NOMO-1 treated with DMSO at 0.1 percent for 48 hours (cell line): Measurements from ENCODE around the gene SAMD10.
A peak's percentile ranks its signal among the peaks of the same experiment; 100 is the strongest.
"Not testable (repeated sequence)": the region's sequence is repeated elsewhere in the genome, so short reads cannot be mapped to it uniquely, and the experiment has no call there.

Source experiments
- DNase-seq: peaks from one replicate; lab custom pipeline; 2025; ENCODE audit not compliant: unreplicated experiment; lab: John Stamatoyannopoulos, UW

SAMD10 gene

DNA sequence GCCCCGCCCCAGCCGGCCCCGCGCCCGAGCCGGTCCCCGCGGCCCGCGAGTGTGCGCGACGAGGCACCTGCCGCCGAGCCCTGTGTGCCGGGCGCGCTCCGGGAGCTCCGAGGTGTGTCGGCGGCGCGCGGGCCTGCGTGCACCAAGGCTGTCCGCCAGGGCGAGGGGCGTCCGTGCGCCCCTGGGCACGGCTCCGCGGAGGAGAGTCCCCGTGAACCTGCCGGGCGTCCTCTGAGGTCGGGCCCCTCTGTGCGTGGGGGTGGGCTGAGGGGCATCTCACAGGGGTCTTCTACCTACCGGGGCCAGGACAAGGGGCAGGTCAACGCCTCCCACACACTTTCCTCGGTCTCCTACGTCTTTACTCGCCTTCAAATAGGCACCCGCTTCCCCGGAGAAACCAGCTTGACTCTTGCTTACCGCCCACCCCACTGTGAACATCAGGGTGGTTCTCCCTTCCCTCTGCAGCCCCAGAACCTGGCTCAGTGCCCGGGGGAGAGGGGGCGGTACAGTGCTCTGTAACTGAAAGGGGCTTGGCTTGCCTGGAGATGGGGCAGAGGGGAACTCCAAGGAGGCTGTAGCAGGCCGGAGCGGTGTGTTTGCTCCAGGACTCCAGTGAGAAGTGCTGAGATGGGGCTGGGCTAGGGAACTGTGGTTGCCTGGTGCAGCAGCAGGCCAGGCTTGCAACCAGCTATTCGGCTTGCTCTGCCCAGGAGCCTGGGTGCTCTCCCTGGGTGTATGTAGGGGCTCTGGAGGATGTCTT is at the start of gene SAMD10:
Gene SAMD10, minus strand, starts transcription at position 86 of the 760 bp plus-strand sequence. CDS start 175 bp downstream, outside the sequence.
- peak; percentile 43 for DNase-seq

DNA sequence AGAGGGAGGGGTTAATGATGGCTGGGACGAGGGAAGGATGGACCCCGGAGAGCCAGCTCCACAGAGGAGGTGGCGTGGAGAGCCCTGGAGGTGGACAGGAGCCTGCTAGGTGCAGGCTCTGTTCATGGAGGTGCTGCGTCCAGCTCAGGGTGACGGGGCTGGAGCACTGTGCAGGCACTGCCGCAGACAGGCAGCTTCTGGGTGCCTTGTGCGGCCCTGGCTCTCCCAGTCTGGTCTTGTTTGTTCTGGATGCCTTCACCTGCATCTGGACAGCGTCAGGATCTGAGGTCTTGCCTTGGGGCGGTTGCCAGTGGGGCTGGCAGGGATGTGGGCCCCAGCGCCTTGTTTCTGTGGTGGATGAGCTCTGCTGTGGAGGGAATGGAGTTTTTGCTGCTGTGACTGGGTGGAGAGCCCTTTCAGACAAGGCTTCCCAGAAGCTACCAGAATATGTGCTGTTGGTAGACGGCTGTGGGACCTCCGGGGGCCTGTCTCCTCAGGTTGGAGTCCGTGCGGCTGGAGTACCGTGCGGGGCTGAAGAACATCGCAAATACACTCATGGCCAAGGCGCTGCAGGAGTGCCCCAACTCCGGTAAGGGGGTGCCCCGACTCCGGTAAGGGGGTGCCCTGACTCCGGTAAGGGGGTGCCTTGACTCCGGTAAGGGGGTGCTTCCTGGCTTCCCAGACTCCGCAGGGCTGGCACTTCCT is 48.7 kb upstream of the SAMD10 start:
- DNase-seq: no peak

DNA sequence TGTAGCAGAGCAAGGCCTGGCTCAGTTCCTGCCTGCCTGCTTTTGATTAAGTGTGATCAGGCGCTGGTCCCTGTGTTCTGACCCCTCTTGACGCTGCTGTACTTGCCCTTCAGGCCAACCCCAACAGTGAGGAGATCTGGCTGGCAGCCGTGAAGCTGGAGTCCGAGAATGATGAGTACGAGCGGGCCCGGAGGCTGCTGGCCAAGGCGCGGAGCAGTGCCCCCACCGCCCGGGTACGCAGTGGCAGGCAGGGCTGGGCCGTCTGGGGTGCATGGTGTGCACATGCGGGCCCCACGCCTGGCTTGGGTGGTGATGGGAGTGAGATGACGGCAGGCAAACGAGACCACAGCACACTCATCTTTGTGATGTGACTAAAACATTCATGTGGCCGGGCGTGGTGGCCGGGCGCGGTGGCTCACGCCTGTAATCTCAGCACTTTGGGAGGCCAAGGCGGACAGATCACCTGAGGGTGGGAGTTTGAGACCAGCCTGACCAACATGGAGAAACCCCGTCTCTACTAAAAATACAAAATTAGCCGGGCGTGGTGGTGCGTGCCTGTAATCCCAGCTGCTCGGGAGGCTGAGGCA is 46.5 kb upstream of the SAMD10 start:
- DNase-seq: no peak

DNA sequence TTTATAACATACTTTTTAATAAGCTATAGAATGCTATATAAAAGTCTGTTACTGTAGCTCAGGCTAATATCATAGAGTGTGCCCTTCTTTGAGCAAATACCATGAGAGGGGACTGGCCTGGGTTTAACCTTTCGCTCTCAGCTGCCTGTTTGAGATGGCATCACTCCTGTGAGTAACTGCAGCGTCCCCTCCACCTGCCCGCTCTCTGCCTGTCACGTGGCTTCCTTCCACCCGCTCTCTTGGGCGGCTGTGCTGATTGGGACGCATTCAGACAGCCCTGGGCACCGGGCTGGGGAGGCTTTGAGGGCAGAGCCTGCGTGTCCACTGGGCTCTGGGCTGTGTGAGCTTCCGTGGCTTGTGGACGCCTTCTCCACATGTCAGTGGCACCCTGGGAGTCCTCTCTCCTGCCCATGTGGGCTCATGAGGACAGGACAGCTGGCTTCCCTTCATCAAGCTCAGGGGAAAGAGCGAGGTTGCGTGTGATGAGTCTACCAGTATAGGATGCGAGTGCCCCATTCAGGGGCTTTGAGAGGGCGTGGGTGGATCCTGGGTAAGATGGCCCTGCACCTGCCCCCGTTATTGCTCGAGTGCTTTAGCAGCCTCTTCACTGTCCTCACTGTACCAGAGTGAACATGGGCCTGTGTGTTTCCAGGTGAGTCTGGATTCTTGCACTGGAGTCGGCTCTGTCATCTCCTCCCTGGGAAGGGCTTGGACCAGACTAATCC is 45.8 kb upstream of the SAMD10 start:
- DNase-seq: no peak

DNA sequence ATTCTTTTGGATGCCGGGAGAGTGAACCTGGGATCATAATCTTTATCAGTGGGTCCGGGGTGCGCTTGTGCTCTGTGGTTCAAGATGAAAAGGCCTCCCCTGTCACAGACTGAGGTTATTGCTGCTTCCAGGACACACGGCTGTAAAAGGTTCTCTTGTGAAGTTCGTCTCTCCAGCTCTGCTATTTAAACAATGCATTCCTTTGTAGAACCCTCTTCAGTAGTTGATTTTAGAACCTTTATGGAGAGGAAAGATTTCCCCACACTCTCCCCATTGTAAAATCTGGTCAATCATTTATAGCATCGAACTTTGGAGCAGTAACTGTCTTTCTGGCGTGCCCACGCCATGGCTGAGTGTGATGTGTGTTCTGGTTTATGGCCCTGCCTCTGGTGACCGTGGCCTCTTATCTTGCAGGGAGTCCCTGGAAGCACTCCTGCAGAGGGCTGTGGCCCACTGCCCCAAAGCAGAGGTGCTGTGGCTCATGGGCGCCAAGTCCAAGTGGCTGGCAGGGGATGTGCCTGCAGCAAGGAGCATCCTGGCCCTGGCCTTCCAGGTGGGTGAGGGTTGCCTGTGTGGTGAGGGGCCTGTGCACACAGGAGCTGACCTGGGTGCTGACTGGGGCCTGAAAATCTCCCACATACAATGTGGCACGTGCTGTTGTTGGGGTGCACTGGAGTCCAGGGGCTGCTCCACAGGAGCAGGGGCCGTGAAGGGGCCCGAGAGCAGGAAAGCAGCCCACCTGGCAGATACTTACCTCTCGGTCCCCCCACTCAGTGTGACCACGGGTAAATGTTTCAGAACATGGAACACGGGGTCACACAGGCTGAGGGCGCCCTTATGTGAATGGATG is 44.9 kb upstream of the SAMD10 start:
- no peak for DNase-seq

DNA sequence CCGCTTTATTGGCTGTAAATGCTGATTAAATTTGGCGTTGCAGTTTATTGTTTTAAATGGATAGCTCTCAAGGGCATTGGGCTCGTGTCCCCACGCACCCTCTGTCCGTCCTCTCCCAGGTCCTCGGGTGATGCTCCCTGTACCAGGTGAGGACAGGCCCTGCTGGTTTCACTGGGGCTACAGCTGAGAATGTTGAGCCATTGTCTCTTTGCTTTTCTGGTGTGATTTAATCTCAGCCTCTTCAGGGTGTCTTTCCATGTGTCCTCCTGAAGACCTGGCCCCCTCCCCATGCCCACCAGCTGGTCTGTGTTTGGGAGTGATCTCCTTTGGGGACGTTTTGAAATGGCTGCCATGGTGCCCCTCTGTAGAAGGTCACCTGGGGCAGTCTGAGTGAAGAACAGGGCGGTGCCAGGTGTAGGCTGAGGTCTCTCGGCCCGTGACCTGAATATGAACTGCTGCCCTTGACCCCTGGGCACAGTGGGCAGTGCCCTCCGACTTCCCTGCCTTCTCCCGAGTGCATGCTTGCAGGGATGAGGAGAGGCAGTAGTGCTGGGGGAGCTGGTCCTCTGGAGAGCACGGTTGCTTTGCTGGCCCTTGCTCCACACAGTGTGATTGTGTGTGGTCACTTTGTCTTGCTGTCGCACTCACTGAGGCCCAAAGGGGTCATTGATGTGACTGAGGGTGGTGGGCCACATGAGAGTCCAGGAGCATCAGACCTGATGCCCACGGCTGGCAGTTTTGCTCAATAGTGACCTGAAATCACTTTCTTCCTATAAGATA is 44.1 kb upstream of the SAMD10 start:
- no peak for DNase-seq

DNA sequence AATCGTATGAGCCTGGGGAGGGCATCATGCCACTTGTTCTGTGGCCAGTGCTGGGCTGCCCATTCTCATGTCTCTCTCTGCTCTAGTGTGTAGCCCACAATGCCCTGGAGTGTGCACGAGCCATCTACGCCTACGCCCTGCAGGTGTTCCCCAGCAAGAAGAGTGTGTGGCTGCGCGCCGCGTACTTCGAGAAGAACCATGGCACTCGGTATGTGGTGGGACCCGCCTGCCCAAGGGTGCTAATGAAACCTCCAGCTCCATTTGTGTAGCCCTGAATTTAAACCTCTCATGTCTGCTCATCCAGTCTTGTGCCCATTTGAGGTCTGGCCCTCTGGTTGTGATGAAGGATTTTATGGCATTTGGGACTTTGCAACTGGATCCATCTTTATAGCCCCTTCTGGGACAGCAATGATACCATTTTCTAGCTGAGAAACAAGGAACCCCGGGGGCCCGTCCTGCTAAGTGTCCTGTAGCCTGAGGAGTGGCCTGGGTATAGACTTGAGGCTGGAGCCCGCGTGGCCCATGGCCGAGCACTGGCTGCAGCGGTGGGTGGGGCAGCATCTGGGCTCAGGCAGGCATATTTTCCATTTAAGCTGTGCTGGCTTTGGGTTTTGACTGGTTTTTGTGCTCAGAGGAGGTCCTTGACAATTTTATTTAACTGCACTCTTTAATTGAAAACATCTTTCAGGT is 43.4 kb upstream of the SAMD10 start:
- DNase-seq: no peak

DNA sequence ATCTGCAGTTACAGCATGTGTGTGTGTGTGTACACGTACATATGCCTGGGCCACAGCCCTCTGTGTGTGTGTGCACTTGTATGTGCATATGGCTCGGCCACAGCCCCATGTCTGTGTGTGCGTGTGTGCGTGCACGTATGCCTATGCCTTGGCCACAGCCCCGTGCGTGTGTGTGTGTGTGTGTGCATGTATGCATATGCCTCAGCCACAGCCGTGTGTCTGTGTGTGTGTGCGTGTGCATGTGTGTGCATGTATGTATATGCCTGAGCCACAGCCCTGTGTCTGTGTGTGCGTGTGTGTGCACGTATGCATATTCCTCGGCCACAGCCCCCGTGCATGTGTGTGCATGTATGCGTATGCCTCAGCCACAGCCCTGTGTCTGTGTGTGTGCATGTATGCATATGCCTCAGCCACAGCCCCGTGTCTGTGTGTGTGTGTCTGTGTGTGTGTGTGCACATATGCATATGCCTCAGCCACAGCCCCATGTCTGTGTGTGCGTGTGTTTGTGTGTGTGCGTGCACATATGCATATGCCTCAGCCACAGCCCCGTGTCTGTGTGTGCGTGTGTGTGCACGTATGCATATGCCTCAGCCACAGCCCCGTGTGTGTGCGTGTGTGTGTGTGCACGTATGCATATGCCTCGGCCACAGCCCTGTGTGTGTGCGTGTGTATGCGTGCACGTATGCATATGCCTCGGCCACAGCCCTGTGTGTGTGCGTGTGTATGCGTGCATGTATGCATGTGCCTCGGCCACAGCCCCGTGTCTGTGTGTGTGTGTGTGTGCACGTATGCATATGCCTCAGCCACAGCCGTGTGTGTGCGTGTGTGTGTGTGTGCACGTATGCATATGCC is 41.9 kb upstream of the SAMD10 start:
- no peak for DNase-seq

DNA sequence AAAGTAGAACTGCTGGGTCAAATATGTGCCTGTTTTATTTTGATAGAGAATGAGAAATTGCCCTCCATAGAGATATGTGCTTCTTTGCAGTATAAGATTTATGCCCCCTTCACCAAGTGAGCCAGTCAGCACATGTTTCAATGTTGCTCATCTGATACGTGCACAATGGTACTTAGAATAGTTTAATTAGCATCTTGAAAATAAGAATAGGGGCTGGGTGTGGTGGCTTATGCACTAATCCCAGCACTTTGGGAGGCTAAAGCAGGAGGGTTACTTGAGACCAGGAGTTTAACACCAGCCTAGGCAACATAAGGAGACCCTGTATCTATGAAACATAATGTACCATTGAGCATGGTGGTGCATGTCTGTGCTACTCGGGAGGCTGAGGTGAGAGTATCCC is 36.2 kb upstream of the SAMD10 start:
- DNase-seq: no peak

DNA sequence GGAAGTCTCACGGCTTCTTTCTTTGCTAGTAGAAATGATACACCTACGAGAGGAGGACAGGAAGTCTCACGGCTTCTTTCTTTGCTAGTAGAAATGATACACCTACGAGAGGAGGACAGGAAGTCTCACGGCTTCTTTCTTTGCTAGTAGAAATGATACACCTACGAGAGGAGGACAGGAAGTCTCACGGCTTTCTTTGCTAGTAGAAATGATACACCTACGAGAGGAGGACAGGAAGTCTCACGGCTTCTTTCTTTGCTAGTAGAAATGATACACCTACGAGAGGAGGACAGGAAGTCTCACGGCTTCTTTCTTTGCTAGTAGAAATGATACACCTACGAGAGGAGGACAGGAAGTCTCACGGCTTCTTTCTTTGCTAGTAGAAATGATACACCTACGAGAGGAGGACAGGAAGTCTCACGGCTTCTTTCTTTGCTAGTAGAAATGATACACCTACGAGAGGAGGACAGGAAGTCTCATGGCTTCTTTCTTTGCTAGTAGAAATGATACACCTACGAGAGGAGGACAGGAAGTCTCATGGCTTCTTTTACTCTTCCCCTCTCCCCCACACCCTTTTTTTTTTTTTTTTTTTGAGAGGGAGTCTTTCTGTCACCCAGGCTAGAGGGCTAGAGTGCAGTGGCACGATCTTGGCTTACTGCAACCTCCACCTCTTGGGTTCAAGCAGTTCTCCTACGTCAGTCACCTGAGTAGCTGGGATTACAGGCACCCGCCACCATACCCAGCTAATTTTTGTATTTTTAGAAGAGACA is 33.1 kb upstream of the SAMD10 start:
- DNase-seq: not testable (repeated sequence)

DNA sequence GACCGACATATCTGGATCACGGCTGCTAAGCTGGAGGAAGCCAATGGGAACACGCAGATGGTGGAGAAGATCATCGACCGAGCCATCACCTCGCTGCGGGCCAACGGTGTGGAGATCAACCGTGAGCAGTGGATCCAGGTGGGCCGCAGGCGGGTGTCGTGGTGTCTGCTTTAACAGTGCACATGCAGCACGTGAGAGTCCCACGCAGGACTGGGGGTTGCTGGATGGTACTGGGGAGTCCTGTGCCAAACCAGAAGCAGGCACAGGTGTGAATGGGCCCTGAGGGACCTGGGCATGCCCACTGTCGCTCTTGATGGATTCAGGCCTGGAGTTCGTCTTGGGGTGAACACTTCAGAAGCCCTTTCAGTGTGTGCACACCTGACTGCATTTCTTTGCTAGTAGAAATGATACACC is 31.9 kb upstream of the SAMD10 start:
- no peak for DNase-seq

DNA sequence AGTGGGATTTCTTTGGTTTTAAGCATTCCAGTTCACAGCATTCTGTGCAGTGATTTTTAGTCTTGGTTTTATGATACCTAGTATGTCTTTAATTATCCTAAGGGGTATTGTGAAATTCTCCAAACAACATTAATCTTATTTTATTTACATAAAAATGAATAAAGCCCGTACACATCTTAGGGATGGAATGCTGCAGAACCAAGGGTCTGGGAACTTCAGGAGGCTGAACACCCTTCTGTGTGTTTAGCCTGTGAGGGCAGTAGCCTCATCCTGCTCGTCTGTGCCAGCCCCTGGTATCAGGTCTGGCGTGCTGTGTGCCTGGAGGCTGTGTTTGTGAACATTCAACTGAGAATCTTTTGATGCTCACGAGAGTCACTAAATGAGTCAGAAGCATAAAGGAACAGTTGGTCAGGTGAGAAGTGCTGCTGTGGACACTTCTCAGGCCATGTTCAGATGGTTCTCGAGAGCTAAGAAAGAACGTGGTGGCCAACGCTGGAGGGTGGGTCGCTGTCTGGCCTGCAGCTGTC is 31.3 kb upstream of the SAMD10 start:
- DNase-seq: no peak

DNA sequence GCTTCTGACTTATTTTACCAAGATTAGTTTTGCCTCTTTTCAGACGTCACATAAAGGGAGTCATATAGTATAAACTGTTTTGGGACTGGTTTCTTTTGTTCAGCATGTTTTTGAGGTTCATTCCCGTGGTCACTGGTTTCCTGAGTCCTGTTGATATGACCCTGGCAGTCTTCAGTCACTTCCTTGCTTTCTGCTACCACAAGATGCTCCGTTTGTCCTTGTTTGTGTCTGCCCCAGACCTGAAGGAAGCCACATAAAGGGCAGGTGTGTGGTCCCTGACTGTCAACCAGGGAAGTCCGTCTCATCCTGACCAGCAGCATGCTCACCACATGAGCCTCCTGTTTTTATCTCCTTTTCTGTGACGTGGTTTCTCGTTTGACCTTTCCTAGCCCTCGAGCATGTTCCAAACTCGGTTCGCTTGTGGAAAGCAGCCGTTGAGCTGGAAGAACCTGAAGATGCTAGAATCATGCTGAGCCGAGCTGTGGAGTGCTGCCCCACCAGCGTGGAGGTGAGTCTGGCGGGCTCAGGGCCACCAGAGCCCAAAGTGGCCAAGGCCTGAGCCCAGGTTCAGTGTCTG is 30.5 kb upstream of the SAMD10 start:
- no peak for DNase-seq

DNA sequence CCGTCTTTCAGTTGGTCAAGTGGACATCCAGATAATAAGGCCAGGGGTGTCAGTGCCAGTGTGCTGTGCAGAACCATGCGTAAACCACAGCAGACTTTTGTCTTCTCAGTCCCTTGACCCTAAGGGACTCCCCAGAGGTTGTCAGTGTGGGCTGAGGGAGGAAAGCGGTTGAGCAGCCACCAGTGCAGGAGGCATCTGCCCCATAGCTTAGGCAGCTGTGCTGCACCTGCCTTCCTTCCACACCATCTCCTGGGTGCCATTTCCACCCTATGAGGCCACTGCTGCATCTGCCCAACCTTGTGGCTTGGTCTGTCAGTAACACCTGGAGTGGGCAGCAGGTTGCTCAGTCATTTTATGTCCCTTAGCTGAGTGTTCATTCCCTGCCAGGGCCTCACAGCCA is 27.5 kb upstream of the SAMD10 start:
- DNase-seq: no peak

DNA sequence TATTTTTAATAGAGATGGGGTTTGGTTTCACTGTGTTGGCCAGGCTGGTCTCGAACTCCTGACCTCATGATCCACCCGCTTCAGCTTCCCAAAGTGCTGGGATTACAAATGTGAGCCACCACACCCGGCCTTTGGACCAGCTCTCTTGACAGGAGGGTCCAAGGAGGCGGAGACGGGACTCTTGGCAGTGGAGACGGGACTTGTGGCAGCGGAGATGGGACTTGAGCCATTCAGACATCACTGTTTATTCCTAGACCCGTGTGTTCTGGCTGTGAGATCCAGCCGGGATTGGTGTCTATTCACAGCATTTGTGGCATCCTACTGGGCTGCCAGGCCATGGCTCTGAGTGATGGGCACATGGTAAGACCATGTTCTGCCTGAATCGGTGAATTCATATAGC is 27.0 kb upstream of the SAMD10 start:
- no peak for DNase-seq

DNA sequence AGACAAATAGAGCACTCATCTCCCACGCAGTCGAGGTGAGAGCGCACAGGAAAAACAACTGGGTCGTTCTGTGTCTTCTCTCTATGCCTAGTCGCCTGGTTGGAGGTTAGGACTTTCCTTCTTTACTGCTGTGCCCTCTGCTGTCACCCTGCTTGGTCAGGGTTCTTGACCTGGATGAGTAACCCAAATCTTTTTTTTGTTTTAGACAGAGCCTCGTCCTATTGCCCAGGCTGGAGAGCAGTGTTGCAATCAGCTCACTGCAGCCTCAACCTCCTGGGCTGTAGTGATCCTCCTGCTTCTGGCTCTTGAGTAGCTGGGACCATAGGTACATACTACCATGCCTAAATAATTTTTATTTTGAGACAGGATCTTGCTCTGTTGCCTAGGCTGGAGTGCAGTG is 26.0 kb upstream of the SAMD10 start:
- no peak for DNase-seq
